ENCODE data around the gene APOB.
A peak's percentile ranks its signal among the peaks of the same experiment; 100 is the strongest.

APOB gene

GRCh38 chr2:21043744-21044532, at the start of gene APOB:
Gene APOB (minus strand): TSS chr2:21044073. CDS start chr2:21043945, 128 bp downstream.
- TF ChIP-seq GATA3 (IDR thresholded peaks at IDR 0.05; ENCODE audit: low read depth, low read length) (no peak), GATA2 (IDR thresholded peaks at IDR 0.05; ENCODE audit: low read depth, low read length) (no peak)

GRCh38 chr2:21092308-21092869, 48.5 kb upstream of the APOB start:
- TF ChIP-seq GATA3 (IDR thresholded peaks at IDR 0.05; ENCODE audit: low read depth, low read length) (no peak), GATA2 (IDR thresholded peaks at IDR 0.05; ENCODE audit: low read depth, low read length) (no peak)

- TF ChIP-seq GATA3 (IDR thresholded peaks at IDR 0.05; ENCODE audit: low read depth, low read length) (no peak), GATA2 (IDR thresholded peaks at IDR 0.05; ENCODE audit: low read depth, low read length) (no peak)
Observed at GRCh38 chr2:21084401-21084800, 40.5 kb upstream of the APOB start.

- TF ChIP-seq GATA2 (IDR thresholded peaks at IDR 0.05; ENCODE audit: low read depth, low read length) = no peak
- no peak for TF ChIP-seq GATA3 (IDR thresholded peaks at IDR 0.05; ENCODE audit: low read depth, low read length)
Observed at GRCh38 chr2:21083482-21083881, 39.6 kb upstream of the APOB start.

GRCh38 chr2:21078296-21078695, 34.4 kb upstream of the APOB start:
- TF ChIP-seq GATA3 (IDR thresholded peaks at IDR 0.05; ENCODE audit: low read depth, low read length) (no peak), GATA2 (IDR thresholded peaks at IDR 0.05; ENCODE audit: low read depth, low read length) (no peak)

GRCh38 chr2:21072477-21073242, 28.8 kb upstream of the APOB start:
- TF ChIP-seq GATA2 (IDR thresholded peaks at IDR 0.05; ENCODE audit: low read depth, low read length) = peak; percentile 61
- TF ChIP-seq GATA3 (IDR thresholded peaks at IDR 0.05; ENCODE audit: low read depth, low read length) = peak; percentile 68

GRCh38 chr2:21070341-21071257, 26.7 kb upstream of the APOB start:
- TF ChIP-seq GATA2 (IDR thresholded peaks at IDR 0.05; ENCODE audit: low read depth, low read length) (peak; percentile 52), GATA3 (IDR thresholded peaks at IDR 0.05; ENCODE audit: low read depth, low read length) (no peak)

GRCh38 chr2:21069746-21070340, 26.0 kb upstream of the APOB start:
- TF ChIP-seq GATA3 (IDR thresholded peaks at IDR 0.05; ENCODE audit: low read depth, low read length) (no peak), GATA2 (IDR thresholded peaks at IDR 0.05; ENCODE audit: low read depth, low read length) (no peak; the same call in 1 of the 2 replicates)

- no peak for TF ChIP-seq GATA2 (IDR thresholded peaks at IDR 0.05; ENCODE audit: low read depth, low read length)
Observed at GRCh38 chr2:21067859-21068537, 24.1 kb upstream of the APOB start.

GRCh38 chr2:21067125-21067524, 23.3 kb upstream of the APOB start:
- TF ChIP-seq GATA2 (IDR thresholded peaks at IDR 0.05; ENCODE audit: low read depth, low read length) (no peak), GATA3 (IDR thresholded peaks at IDR 0.05; ENCODE audit: low read depth, low read length) (no peak)

- TF ChIP-seq GATA3 (IDR thresholded peaks at IDR 0.05; ENCODE audit: low read depth, low read length) (no peak), GATA2 (IDR thresholded peaks at IDR 0.05; ENCODE audit: low read depth, low read length) (no peak)
Observed at GRCh38 chr2:21059885-21060610, 16.2 kb upstream of the APOB start.

GRCh38 chr2:21057097-21057496, 13.2 kb upstream of the APOB start:
- no peak for TF ChIP-seq GATA3 (IDR thresholded peaks at IDR 0.05; ENCODE audit: low read depth, low read length)
- no peak for TF ChIP-seq GATA2 (IDR thresholded peaks at IDR 0.05; ENCODE audit: low read depth, low read length)
